Psoas muscle (tissue), 8 donors: ENCODE measurements around the gene PPP6R3. TPM values are rescaled to one million over a fixed set of nuclear protein-coding genes. Genes with fewer than 3 reads are reported as not detected.
A peak's percentile ranks its signal among the peaks of the same experiment; 100 is the strongest.

Source experiments
- ATAC-seq, 4 donors: fragments of 200-7000 bp; cut with Tn5 transposase; one replicate each; pipeline ENCODE4 v1.9.1; 2020; ENCODE audit warnings: moderate library complexity in 3 of 4, mild to moderate bottlenecking in 2 of 4
- DNase-seq, 2 donors: peaks; one replicate each; pipeline ENCODE4 v3.0.0-alpha.2; 2020
- H3K27ac ChIP-seq: fragments of 200-600 bp; one replicate; pipeline ENCODE4 v1.8.0; 2022
- H3K27me3 ChIP-seq, 3 donors: fragments of 200-600 bp in 1 of 3; one replicate each; pipeline versions ENCODE4 v1.6.1 to v1.8.0; 2013 to 2022; ENCODE audit warnings: low read length in 2 of 3, mild to moderate bottlenecking in 2 of 3, moderate library complexity in 1 of 3; ENCODE audit not compliant: insufficient read depth in 3 of 3
- H3K36me3 ChIP-seq, 2 donors: fragments of 200-600 bp in 1 of 2; one replicate each; pipeline versions ENCODE4 v1.6.1 to v1.8.0; 2013 to 2022; ENCODE audit warnings: low read depth in 1 of 2, mild to moderate bottlenecking in 1 of 2, moderate library complexity in 1 of 2; ENCODE audit not compliant: insufficient read depth in 1 of 2
- H3K4me1 ChIP-seq: fragments of 200-600 bp; one replicate; pipeline ENCODE4 v1.8.0; 2022
- H3K4me3 ChIP-seq: fragments of 200-600 bp; one replicate; pipeline ENCODE4 v1.8.0; 2022; ENCODE audit warnings: mild to moderate bottlenecking
- H3K9me3 ChIP-seq: fragments of 200-600 bp; one replicate; pipeline ENCODE4 v1.8.0; 2022
- CTCF ChIP-seq: fragments of 200-600 bp; IDR thresholded peaks from one replicate; pipeline ENCODE4 v1.8.0; 2022; ENCODE audit warnings: antibody characterized with exemption
- WGBS, 3 donors: extraction: QIAGEN DNeasy Blood & Tissue Kit; methylation state at CpG; one replicate each; pipeline versions ENCODE4 v1.1.6 to v1.1.7; 2013; 5-methylcytosine and 5-hydroxymethylcytosine counted together
- intact Hi-C, 2 donors: fragments of 100-400 bp; cut with DNase I; formaldehyde crosslinking; loops; one replicate each; pipeline versions ENCODE4 v1.11.0 to v1.14.2; 2022
- polyA plus RNA-seq, 3 donors: library from polyadenylated mRNA; stranded (reverse); fragments of 200-250 nt; gene quantifications; one replicate each; pipeline ENCODE4 v1.2.3, GENCODE V29; 2013
- total RNA-seq, 4 donors: library from RNA; stranded (reverse); fragmentation: NEBNext Ultra II Directional in 2 of 4; extraction: Animal tissue kit (Norgen Biotek cat#: 25700) in 2 of 4; gene quantifications; one replicate each; pipeline versions ENCODE4 v1.2.1 to v1.2.4, GENCODE V29; 2021 to 2023
- donor health status: healthy with polysubstance abuse.
- donor health status: DM: no; HTN: no; CAD: no; lungs with moderate emphysema.
- donor health status: Bipolar disorder and iron deficiency.
- donor health status: healthy.
- donor health status: DM: yes; HTN: yes; CAD: no.
- donor health status: DM: no; HTN: no; CAD: no.
- donor health status: DM: no; HTN: no; CAD: no.
- donor health status: DM: yes; HTN: yes; CAD: no.

PPP6R3 gene
- total and polyA plus RNA-seq, 7 donors = 19.7 to 102 (median 58.8) TPM

GRCh38 chr11:68552542-68552941 lies 92.0 kb downstream of the PPP6R3 start:
- H3K27me3 ChIP-seq = no peaks in the 10 kb centered on the region
- TF ChIP-seq CTCF = no peak
- ATAC-seq (peak; percentile 34 to 66 (median 58)), DNase-seq (no peak)
- H3K4me3 ChIP-seq = no peak overlapping the region
- no peaks in the 10 kb centered on the region for H3K9me3 ChIP-seq
- WGBS, 3 donors = 85 to 97% (median 95%) methylated on average over 2 of the region's 2 CpGs
- peak overlapping the region; percentile 20 for H3K27ac ChIP-seq
- peaks cover 28% of the 10 kb centered on the region for H3K4me1 ChIP-seq
- peaks cover 0 to 87% of the 10 kb centered on the region in 2 donors for H3K36me3 ChIP-seq
- intact Hi-C loops = no loop called here

GRCh38 chr11:68560216-68560615 lies 99.7 kb downstream of the PPP6R3 start:
- 90 to 100% (median 93%) methylated on average over 1 of the region's 1 CpG for WGBS, 3 donors
- no peak overlapping the region for H3K4me3 ChIP-seq
- peaks cover 6 to 83% of the 10 kb centered on the region in 2 donors for H3K36me3 ChIP-seq

GRCh38 chr11:68563454-68563853 lies 102.9 kb downstream of the PPP6R3 start:
- no peak for TF ChIP-seq CTCF
- DNase-seq = no peak
- H3K36me3 ChIP-seq = peaks cover 6 to 79% of the 10 kb centered on the region in 2 donors
- no peak overlapping the region for H3K27ac ChIP-seq
- no peak for ATAC-seq
- H3K27me3 ChIP-seq = no peaks in the 10 kb centered on the region
- no peaks in the 10 kb centered on the region for H3K9me3 ChIP-seq
- no peak overlapping the region for H3K4me3 ChIP-seq
- H3K4me1 ChIP-seq = peaks cover 19% of the 10 kb centered on the region
- WGBS, 3 donors = 87 to 97% (median 94%) methylated on average over 2 of the region's 2 CpGs
- intact Hi-C loops = no loop called here

More at GRCh38 chr11:68560216-68560615, 99.7 kb downstream of the PPP6R3 start:
- no peak for ATAC-seq
- no peak for TF ChIP-seq CTCF
- H3K27ac ChIP-seq = no peak overlapping the region
- H3K27me3 ChIP-seq = no peaks in the 10 kb centered on the region
- peaks cover under 1% of the 10 kb centered on the region for H3K4me1 ChIP-seq
- H3K9me3 ChIP-seq = no peaks in the 10 kb centered on the region
- no peak for DNase-seq
- intact Hi-C loops = no loop called here

- peaks cover 24% of the 10 kb centered on the region for H3K4me1 ChIP-seq
- H3K27me3 ChIP-seq = no peaks in the 10 kb centered on the region
- ATAC-seq (no peak), DNase-seq (no peak)
- no peak overlapping the region for H3K4me3 ChIP-seq
- no peaks in the 10 kb centered on the region for H3K9me3 ChIP-seq
- 93 to 98% (median 97%) methylated on average over 3 of the region's 3 CpGs for WGBS, 3 donors
- peaks cover 6 to 74% of the 10 kb centered on the region in 2 donors for H3K36me3 ChIP-seq
- no peak overlapping the region for H3K27ac ChIP-seq
- intact Hi-C loops = no loop called here
- no peak for TF ChIP-seq CTCF
These were observed 103.7 kb downstream of the PPP6R3 start for GRCh38 chr11:68564261-68564660.

GRCh38 chr11:68565768-68566167 lies 105.2 kb downstream of the PPP6R3 start:
- peak; percentile 83 to 94 (median 90) for ATAC-seq
- TF ChIP-seq CTCF = no peak
- intact Hi-C loops = loop anchor here in 1 of 2 donors (5.0 kb wide), 1 partner anchor 33 kb away; no protein-coding TSS in a partner anchor
- H3K9me3 ChIP-seq = no peaks in the 10 kb centered on the region
- DNase-seq = peak in 1 of 2 donors; percentile 76
- H3K36me3 ChIP-seq = peaks cover 3 to 76% of the 10 kb centered on the region in 2 donors
- no peak overlapping the region for H3K4me3 ChIP-seq
- WGBS, 3 donors = 20 to 36% (median 29%) methylated on average over 5 of the region's 5 CpGs
- H3K27ac ChIP-seq = peak overlapping the region; percentile 67
- no peaks in the 10 kb centered on the region for H3K27me3 ChIP-seq
- H3K4me1 ChIP-seq = peaks cover 39% of the 10 kb centered on the region
